ENCODE measurements around the gene TULP3. TPM values are rescaled to one million over a fixed set of nuclear protein-coding genes. Genes with fewer than 3 reads are reported as not detected.

Gene TULP3
- total RNA-seq, 1 experiment from 2014 or later = 54.6 TPM

DNA sequence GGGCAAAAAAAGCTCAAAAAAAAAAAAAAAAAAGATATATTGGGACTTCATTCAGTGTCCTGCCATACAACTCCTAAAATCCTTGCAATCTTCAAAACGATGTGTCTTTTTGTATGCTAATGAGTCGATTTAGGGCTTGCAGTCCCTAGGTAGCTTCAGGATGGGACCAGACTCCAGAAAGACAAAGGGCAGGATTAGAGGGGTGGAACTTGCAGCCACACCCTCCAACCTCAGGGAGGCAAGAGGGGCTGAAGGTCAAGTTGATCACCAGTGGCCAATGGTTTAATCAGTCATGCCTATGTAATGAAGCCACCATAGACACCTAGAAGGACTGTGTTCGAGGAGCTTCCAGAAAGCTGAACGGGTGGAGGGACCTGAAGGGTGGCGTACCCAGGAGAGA is 97.8 kb downstream of the TULP3 start:
- Histone ChIP-seq H3F3A (ENCODE audit: insufficient read depth, low read depth) (0 out of 2 replicates have a peak, but pooled peaks cover 6% of the 10 kb centered on the region), H3K9me3 (ENCODE audit: insufficient read depth, low read depth) (no peaks in the 10 kb centered on the region), H3K4me2 (no peak overlapping the region), H4K20me1 (ENCODE audit: insufficient read depth) (no peaks in the 10 kb centered on the region), H3K36me3 (ENCODE audit: low read depth) (no peaks in the 10 kb centered on the region), H3K27ac (no peak overlapping the region), H3K9me2 (ENCODE audit: insufficient read depth) (no peaks in the 10 kb centered on the region), H3K4me1 (replicated peaks; ENCODE audit: insufficient read depth) (no peaks in the 10 kb centered on the region), H2AFZ (no peak overlapping the region), H3K4me3 (no peak overlapping the region), H3K79me2 (ENCODE audit: low read depth) (0 out of 2 replicates have a peak, but pooled peaks cover 3% of the 10 kb centered on the region), H3K27me3 (ENCODE audit: insufficient read depth, low read depth) (no peaks in the 10 kb centered on the region)
- ChIA-PET CTCF (no interaction called here), POLR2A (ENCODE audit: unreplicated experiment) (no interaction called here)
- TF ChIP-seq, protein P1, sequence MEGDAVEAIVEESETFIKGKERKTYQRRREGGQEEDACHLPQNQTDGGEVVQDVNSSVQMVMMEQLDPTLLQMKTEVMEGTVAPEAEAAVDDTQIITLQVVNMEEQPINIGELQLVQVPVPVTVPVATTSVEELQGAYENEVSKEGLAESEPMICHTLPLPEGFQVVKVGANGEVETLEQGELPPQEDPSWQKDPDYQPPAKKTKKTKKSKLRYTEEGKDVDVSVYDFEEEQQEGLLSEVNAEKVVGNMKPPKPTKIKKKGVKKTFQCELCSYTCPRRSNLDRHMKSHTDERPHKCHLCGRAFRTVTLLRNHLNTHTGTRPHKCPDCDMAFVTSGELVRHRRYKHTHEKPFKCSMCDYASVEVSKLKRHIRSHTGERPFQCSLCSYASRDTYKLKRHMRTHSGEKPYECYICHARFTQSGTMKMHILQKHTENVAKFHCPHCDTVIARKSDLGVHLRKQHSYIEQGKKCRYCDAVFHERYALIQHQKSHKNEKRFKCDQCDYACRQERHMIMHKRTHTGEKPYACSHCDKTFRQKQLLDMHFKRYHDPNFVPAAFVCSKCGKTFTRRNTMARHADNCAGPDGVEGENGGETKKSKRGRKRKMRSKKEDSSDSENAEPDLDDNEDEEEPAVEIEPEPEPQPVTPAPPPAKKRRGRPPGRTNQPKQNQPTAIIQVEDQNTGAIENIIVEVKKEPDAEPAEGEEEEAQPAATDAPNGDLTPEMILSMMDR (conservative IDR thresholded peaks at IDR 0.05) = no peak
- no peak for TF ChIP-seq EZH2 (IDR thresholded peaks at IDR 0.05; ENCODE audit: low read depth)
- no peak for DNase-seq
- no TSS peak for BruUV-seq (replicated peaks)
- intact Hi-C loops (cut with micrococcal nuclease; ENCODE audit: unreplicated experiment) = no loop called here

Other genes starting within 250 kb of the TULP3 start
- gene FKBP4, start 95.9 kb upstream of the TULP3 start, total RNA-seq (2021) = 189 and 226 TPM in 2 replicates
- 33.3 and 41.3 TPM in 2 replicates for gene ITFG2, start 78.2 kb upstream of the TULP3 start, total RNA-seq (2021)
- not detected in 2 replicates for gene NRIP2, start 55.9 kb upstream of the TULP3 start, total RNA-seq (2021)
- gene TEX52, start 33.9 kb upstream of the TULP3 start, total RNA-seq (2021) = not detected in 2 replicates
- gene FOXM1, start 13.7 kb upstream of the TULP3 start, total RNA-seq (2021) = 161 and 225 TPM in 2 replicates
- 60.1 and 77.9 TPM in 2 replicates for gene RHNO1, start 13.7 kb upstream of the TULP3 start, total RNA-seq (2021)
- 47.7 and 56.0 TPM in 2 replicates for gene TEAD4, start 68.5 kb downstream of the TULP3 start, total RNA-seq (2021)
- gene TSPAN9, start 186.5 kb downstream of the TULP3 start, total RNA-seq (2021) = 8.9 and 9.6 TPM in 2 replicates

Data from PC-9 (cell line).